GM18505 (cell line): Measurements from ENCODE around the gene FOXP1.

Source experiments
- ATAC-seq: cut with Tn5 transposase; IDR thresholded peaks from one replicate; pipeline ENCODE4 v1.9.1; 2021; ENCODE audit not compliant: unreplicated experiment
- POLR2A ChIP-seq: IDR thresholded peaks from 4 replicates; pipeline ENCODE4 v1.6.1; 2011; ENCODE audit warnings: borderline replicate concordance; ENCODE audit not compliant: insufficient read depth, insufficient read length; ENCODE audit errors: extremely low read depth

FOXP1 gene

GRCh38 chr3:71265365-71265915 lies 318.1 kb downstream of the FOXP1 start:
- no peak for TF ChIP-seq POLR2A
- no peak for ATAC-seq

GRCh38 chr3:71264840-71265239 lies 318.7 kb downstream of the FOXP1 start:
- no peak for TF ChIP-seq POLR2A
- no peak for ATAC-seq

GRCh38 chr3:71262364-71263265 lies 320.9 kb downstream of the FOXP1 start:
- TF ChIP-seq POLR2A: no peak
- ATAC-seq: no peak

- no peak for ATAC-seq
- TF ChIP-seq POLR2A: no peak
Measured at GRCh38 chr3:71260782-71261181, 322.7 kb downstream of the FOXP1 start.

GRCh38 chr3:71258526-71258925 lies 325.0 kb downstream of the FOXP1 start:
- ATAC-seq: no peak
- TF ChIP-seq POLR2A: no peak

GRCh38 chr3:71258116-71258515 lies 325.4 kb downstream of the FOXP1 start:
- TF ChIP-seq POLR2A: no peak
- ATAC-seq: no peak

GRCh38 chr3:71255498-71255897 lies 328.0 kb downstream of the FOXP1 start:
- no peak for ATAC-seq
- no peak for TF ChIP-seq POLR2A

GRCh38 chr3:71254281-71255057 lies 329.1 kb downstream of the FOXP1 start:
- no peak for TF ChIP-seq POLR2A
- no peak for ATAC-seq

- no peak for TF ChIP-seq POLR2A
- no peak for ATAC-seq
Measured at GRCh38 chr3:71253169-71253568, 330.4 kb downstream of the FOXP1 start.

- no peak for ATAC-seq
- TF ChIP-seq POLR2A: no peak
Measured at GRCh38 chr3:71252466-71252865, 331.1 kb downstream of the FOXP1 start.

GRCh38 chr3:71251156-71251775 lies 332.3 kb downstream of the FOXP1 start:
- no peak for TF ChIP-seq POLR2A
- ATAC-seq: no peak

GRCh38 chr3:71250026-71250425 lies 333.5 kb downstream of the FOXP1 start:
- no peak for TF ChIP-seq POLR2A
- ATAC-seq: no peak

- ATAC-seq: no peak
- no peak for TF ChIP-seq POLR2A
Measured at GRCh38 chr3:71247958-71248335, 335.6 kb downstream of the FOXP1 start.
